ENCODE measurements around the gene PLPP4.

PLPP4 gene

GRCh38 chr10:120457431-120458172, 575 bp downstream of the PLPP4 start:
- no peak for DNase-seq

GRCh38 chr10:120458432-120458831, 1.4 kb downstream of the PLPP4 start:
- no peak for DNase-seq

- no peak for DNase-seq
Observed at GRCh38 chr10:120459185-120459584, 2.2 kb downstream of the PLPP4 start.

GRCh38 chr10:120460186-120460585, 3.2 kb downstream of the PLPP4 start:
- DNase-seq: no peak

GRCh38 chr10:120460776-120461175, 3.7 kb downstream of the PLPP4 start:
- DNase-seq: no peak

- no peak for DNase-seq
Observed at GRCh38 chr10:120462018-120462682, 5.1 kb downstream of the PLPP4 start.

GRCh38 chr10:120465138-120465537, 8.1 kb downstream of the PLPP4 start:
- DNase-seq: no peak

GRCh38 chr10:120466006-120466405, 9.0 kb downstream of the PLPP4 start:
- no peak for DNase-seq

GRCh38 chr10:120473593-120473992, 16.6 kb downstream of the PLPP4 start:
- DNase-seq: no peak

GRCh38 chr10:120474956-120475355, 17.9 kb downstream of the PLPP4 start:
- DNase-seq: no peak

GRCh38 chr10:120475844-120476791, 19.1 kb downstream of the PLPP4 start:
- no peak for DNase-seq

GRCh38 chr10:120477021-120477742, 20.2 kb downstream of the PLPP4 start:
- no peak for DNase-seq

GRCh38 chr10:120477743-120478141, 20.7 kb downstream of the PLPP4 start:
- DNase-seq: no peak

- no peak for DNase-seq
Observed at GRCh38 chr10:120478386-120478785, 21.4 kb downstream of the PLPP4 start.

- DNase-seq: no peak
Observed at GRCh38 chr10:120479506-120479905, 22.5 kb downstream of the PLPP4 start.

GRCh38 chr10:120480065-120480600, 23.1 kb downstream of the PLPP4 start:
- no peak for DNase-seq

- no peak for DNase-seq
Observed at GRCh38 chr10:120480848-120481247, 23.8 kb downstream of the PLPP4 start.

GRCh38 chr10:120483006-120483405, 26.0 kb downstream of the PLPP4 start:
- no peak for DNase-seq

GRCh38 chr10:120483651-120484301, 26.7 kb downstream of the PLPP4 start:
- no peak for DNase-seq

- DNase-seq: no peak
Observed at GRCh38 chr10:120485946-120486345, 28.9 kb downstream of the PLPP4 start.

GRCh38 chr10:120486671-120487205, 29.7 kb downstream of the PLPP4 start:
- no peak for DNase-seq

- DNase-seq: no peak
Observed at GRCh38 chr10:120490288-120490687, 33.3 kb downstream of the PLPP4 start.

All from NCI-H187 (cell line).